ENCODE results near the gene NFYB. TPM values are rescaled to one million over a fixed set of nuclear protein-coding genes. Genes with fewer than 3 reads are reported as not detected.
A peak's percentile ranks its signal among the peaks of the same experiment; 100 is the strongest.

NFYB gene
- total RNA-seq (10 to 100 TPM; 15.6 to 23.7 (median 22.3) TPM), total RNA-seq (15.3 to 76.5 (median 39.6) reads per million in 29 experiments)
- 30.6 TPM for total RNA-seq (2013)

GRCh38 chr12:104137902-104138796 lies at the start of gene NFYB:
Gene NFYB, minus strand, starts transcription at chr12:104138210. Its CDS starts 2,757 bp downstream, at chr12:104135453.
- peaks cover 7 to 22% (median 10%) of the 10 kb centered on the region in 3 donors for H3K4me1 Mint-ChIP-seq
- no peaks in the 10 kb centered on the region for H3K27me3 Mint-ChIP-seq
- peak; percentile 84 to 97 (median 91) for DNase-seq
- H3K27ac Mint-ChIP-seq: peak within 1 kb of the TSS; percentile 80 to 89
- Histone ChIP-seq H3K9me3 (no peaks in the 10 kb centered on the region), H3K4me3 (ENCODE audit: control insufficient read depth in 1 of 2, extremely low read depth in 1 of 2, low read length in 1 of 2) (peak within 1 kb of the TSS; percentile 64 to 87), H3K36me3 (ENCODE audit: control insufficient read depth in 2 of 2, extremely low read depth in 1 of 2, insufficient read depth in 1 of 2, low read length in 1 of 2) (peaks cover 0 to 20% of the 10 kb centered on the region in 2 donors), H3K27me3 (replicated peaks in 1 of 2; ENCODE audit: control insufficient read depth in 2 of 2, extremely low read depth in 1 of 2, insufficient read depth in 2 of 2, low read length in 1 of 2) (no peaks in the 10 kb centered on the region), H3K27ac (ENCODE audit: low read length) (peak within 1 kb of the TSS; percentile 36), H3K4me1 (ENCODE audit: control insufficient read depth in 1 of 2, extremely low read depth in 1 of 2, insufficient read depth in 2 of 2, low read length in 2 of 2) (peaks cover 14 to 20% of the 10 kb centered on the region in 2 experiments)
- ChIA-PET POLR2A (interaction anchor here (0.5 to 1.7 kb wide), 5 partner anchors 41 to 208 kb away, joined by 4 to 8 read pairs (median 5); partner anchors contain the start of genes HSP90B1 (in 1 of the 2) and TDG (in 1 of the 2)), CTCF (interaction anchor here in 1 of 2 donors (1.0 to 1.6 kb wide), 3 partner anchors 29 to 208 kb away, joined by 3 to 10 read pairs (median 4); partner anchors contain the start of genes HSP90B1 and TXNRD1)
- WGBS (ENCODE audit: insufficient coverage): 7% methylated on average over 89 of the region's 111 CpGs
- no peaks in the 10 kb centered on the region for H3K9me3 Mint-ChIP-seq
- peak; percentile 95 to 97 (median 96) for ATAC-seq (replicated peaks in 1 of 4)
- peak within 1 kb of the TSS; percentile 72 to 88 (median 87) for H3K4me3 Mint-ChIP-seq
- no peaks in the 10 kb centered on the region for H3K36me3 Mint-ChIP-seq

- H3K27ac ChIP-seq (ENCODE audit: low read length): no peak overlapping the region
- no peaks in the 10 kb centered on the region for H3K36me3 ChIP-seq (ENCODE audit: control insufficient read depth in 2 of 2, extremely low read depth in 1 of 2, insufficient read depth in 1 of 2, low read length in 1 of 2)
- WGBS (ENCODE audit: insufficient coverage): 96% methylated on average over 14 of the region's 18 CpGs
- POLR2A ChIA-PET: no interaction called here
- Mint-ChIP-seq H3K27me3 (peaks cover 0 to 2% of the 10 kb centered on the region in 2 donors), H3K27ac (no peak overlapping the region), H3K4me1 (no peaks in the 10 kb centered on the region), H3K4me3 (no peak overlapping the region), H3K9me3 (peaks cover 0 to 4% (median 0%) of the 10 kb centered on the region in 3 donors), H3K36me3 (no peaks in the 10 kb centered on the region)
- ATAC-seq (replicated peaks in 1 of 4) (no peak), DNase-seq (no peak)
- H3K27me3 ChIP-seq (replicated peaks in 1 of 2; ENCODE audit: control insufficient read depth in 2 of 2, extremely low read depth in 1 of 2, insufficient read depth in 2 of 2, low read length in 1 of 2): peaks cover 0 to 4% of the 10 kb centered on the region in 2 experiments
- H3K9me3 ChIP-seq: no peaks in the 10 kb centered on the region
- no peaks in the 10 kb centered on the region for H3K4me1 ChIP-seq (ENCODE audit: control insufficient read depth in 1 of 2, extremely low read depth in 1 of 2, insufficient read depth in 2 of 2, low read length in 2 of 2)
- H3K4me3 ChIP-seq (ENCODE audit: control insufficient read depth in 1 of 2, extremely low read depth in 1 of 2, low read length in 1 of 2): no peak overlapping the region
- CTCF ChIA-PET: no interaction called here
These were observed 49.6 kb upstream of the NFYB start for GRCh38 chr12:104187446-104188155.

- no peaks in the 10 kb centered on the region for H3K4me1 ChIP-seq (ENCODE audit: control insufficient read depth in 1 of 2, extremely low read depth in 1 of 2, insufficient read depth in 2 of 2, low read length in 2 of 2)
- H3K4me3 ChIP-seq (ENCODE audit: control insufficient read depth in 1 of 2, extremely low read depth in 1 of 2, low read length in 1 of 2): no peak overlapping the region
- H3K27me3 Mint-ChIP-seq: peaks cover 0 to 2% of the 10 kb centered on the region in 2 donors
- H3K4me3 Mint-ChIP-seq: no peak overlapping the region
- no peak overlapping the region for H3K27ac ChIP-seq (ENCODE audit: low read length)
- ChIA-PET POLR2A (no interaction called here), CTCF (no interaction called here)
- peaks cover 0 to 4% (median 0%) of the 10 kb centered on the region in 3 donors for H3K9me3 Mint-ChIP-seq
- no peaks in the 10 kb centered on the region for H3K36me3 Mint-ChIP-seq
- no peaks in the 10 kb centered on the region for H3K9me3 ChIP-seq
- H3K4me1 Mint-ChIP-seq: no peaks in the 10 kb centered on the region
- ATAC-seq (replicated peaks in 1 of 4) (no peak), DNase-seq (no peak)
- WGBS (ENCODE audit: insufficient coverage): 85% methylated on average over 3 of the region's 3 CpGs
- no peaks in the 10 kb centered on the region for H3K36me3 ChIP-seq (ENCODE audit: control insufficient read depth in 2 of 2, extremely low read depth in 1 of 2, insufficient read depth in 1 of 2, low read length in 1 of 2)
- no peak overlapping the region for H3K27ac Mint-ChIP-seq
- H3K27me3 ChIP-seq (replicated peaks in 1 of 2; ENCODE audit: control insufficient read depth in 2 of 2, extremely low read depth in 1 of 2, insufficient read depth in 2 of 2, low read length in 1 of 2): peaks cover 0 to 4% of the 10 kb centered on the region in 2 experiments
These were observed 45.4 kb upstream of the NFYB start for GRCh38 chr12:104183443-104183842.

GRCh38 chr12:104182621-104183378 lies 44.8 kb upstream of the NFYB start:
- 82% methylated on average over 2 of the region's 5 CpGs for WGBS (ENCODE audit: insufficient coverage)

GRCh38 chr12:104182144-104182543 lies 44.1 kb upstream of the NFYB start:
- peaks cover 0 to 7% of the 10 kb centered on the region in 2 experiments for H3K27me3 ChIP-seq (replicated peaks in 1 of 2; ENCODE audit: control insufficient read depth in 2 of 2, extremely low read depth in 1 of 2, insufficient read depth in 2 of 2, low read length in 1 of 2)
- POLR2A ChIA-PET: no interaction called here
- ATAC-seq (replicated peaks in 1 of 4): no peak
- Mint-ChIP-seq H3K9me3 (peaks cover 0 to 4% (median 0%) of the 10 kb centered on the region in 3 donors), H3K27me3 (peaks cover 0 to 2% of the 10 kb centered on the region in 2 donors), H3K4me3 (no peak overlapping the region), H3K27ac (no peak overlapping the region), H3K4me1 (no peaks in the 10 kb centered on the region), H3K36me3 (no peaks in the 10 kb centered on the region)
- H3K4me3 ChIP-seq (ENCODE audit: control insufficient read depth in 1 of 2, extremely low read depth in 1 of 2, low read length in 1 of 2): no peak overlapping the region
- H3K27ac ChIP-seq (ENCODE audit: low read length): no peak overlapping the region
- WGBS (ENCODE audit: insufficient coverage): 97% methylated on average over 3 of the region's 4 CpGs
- no peaks in the 10 kb centered on the region for H3K9me3 ChIP-seq
- H3K36me3 ChIP-seq (ENCODE audit: control insufficient read depth in 2 of 2, extremely low read depth in 1 of 2, insufficient read depth in 1 of 2, low read length in 1 of 2): no peaks in the 10 kb centered on the region
- DNase-seq: no peak
- no peaks in the 10 kb centered on the region for H3K4me1 ChIP-seq (ENCODE audit: control insufficient read depth in 1 of 2, extremely low read depth in 1 of 2, insufficient read depth in 2 of 2, low read length in 2 of 2)
- CTCF ChIA-PET: no interaction called here

More at GRCh38 chr12:104182621-104183378, 44.8 kb upstream of the NFYB start:
- Histone ChIP-seq H3K36me3 (ENCODE audit: control insufficient read depth in 2 of 2, extremely low read depth in 1 of 2, insufficient read depth in 1 of 2, low read length in 1 of 2) (no peaks in the 10 kb centered on the region), H3K27me3 (replicated peaks in 1 of 2; ENCODE audit: control insufficient read depth in 2 of 2, extremely low read depth in 1 of 2, insufficient read depth in 2 of 2, low read length in 1 of 2) (peaks cover 0 to 5% of the 10 kb centered on the region in 2 experiments), H3K9me3 (no peaks in the 10 kb centered on the region), H3K27ac (ENCODE audit: low read length) (no peak overlapping the region), H3K4me3 (ENCODE audit: control insufficient read depth in 1 of 2, extremely low read depth in 1 of 2, low read length in 1 of 2) (no peak overlapping the region), H3K4me1 (ENCODE audit: control insufficient read depth in 1 of 2, extremely low read depth in 1 of 2, insufficient read depth in 2 of 2, low read length in 2 of 2) (no peaks in the 10 kb centered on the region)
- POLR2A ChIA-PET: no interaction called here
- CTCF ChIA-PET: interaction anchor here in 1 of 2 donors (0.6 kb wide), 1 partner anchor 152 kb away, joined by 3 read pairs; no protein-coding TSS in a partner anchor
- H3K9me3 Mint-ChIP-seq: peaks cover 0 to 4% (median 0%) of the 10 kb centered on the region in 3 donors
- no peak overlapping the region for H3K27ac Mint-ChIP-seq
- ATAC-seq (replicated peaks in 1 of 4) (no peak), DNase-seq (no peak)
- no peaks in the 10 kb centered on the region for H3K4me1 Mint-ChIP-seq
- H3K36me3 Mint-ChIP-seq: no peaks in the 10 kb centered on the region
- peaks cover 0 to 2% of the 10 kb centered on the region in 2 donors for H3K27me3 Mint-ChIP-seq
- H3K4me3 Mint-ChIP-seq: no peak overlapping the region
